Measurements from ENCODE around the gene PHACTR1.
A peak's percentile ranks its signal among the peaks of the same experiment; 100 is the strongest.

DNA sequence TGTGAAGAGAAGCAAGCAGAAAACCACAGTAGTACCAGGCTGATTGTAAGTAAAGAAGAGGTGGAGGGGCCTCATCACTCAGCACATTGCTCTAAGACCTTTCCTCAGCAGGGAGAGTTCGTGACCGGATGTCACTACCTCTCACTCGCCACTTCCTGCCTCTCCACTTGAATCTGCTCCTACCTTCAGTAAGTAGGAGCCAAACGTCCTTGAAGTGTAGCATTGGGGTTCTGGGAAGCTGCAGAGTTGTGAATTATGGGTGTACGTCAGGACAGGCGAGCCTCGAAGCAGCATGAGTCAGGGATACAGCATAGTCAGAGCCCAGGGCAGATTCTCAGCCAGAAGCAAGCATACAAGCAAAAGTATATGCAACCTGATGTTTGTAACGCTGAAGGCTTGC is 224.9 kb downstream of the PHACTR1 start:
- TF ChIP-seq, protein P1, sequence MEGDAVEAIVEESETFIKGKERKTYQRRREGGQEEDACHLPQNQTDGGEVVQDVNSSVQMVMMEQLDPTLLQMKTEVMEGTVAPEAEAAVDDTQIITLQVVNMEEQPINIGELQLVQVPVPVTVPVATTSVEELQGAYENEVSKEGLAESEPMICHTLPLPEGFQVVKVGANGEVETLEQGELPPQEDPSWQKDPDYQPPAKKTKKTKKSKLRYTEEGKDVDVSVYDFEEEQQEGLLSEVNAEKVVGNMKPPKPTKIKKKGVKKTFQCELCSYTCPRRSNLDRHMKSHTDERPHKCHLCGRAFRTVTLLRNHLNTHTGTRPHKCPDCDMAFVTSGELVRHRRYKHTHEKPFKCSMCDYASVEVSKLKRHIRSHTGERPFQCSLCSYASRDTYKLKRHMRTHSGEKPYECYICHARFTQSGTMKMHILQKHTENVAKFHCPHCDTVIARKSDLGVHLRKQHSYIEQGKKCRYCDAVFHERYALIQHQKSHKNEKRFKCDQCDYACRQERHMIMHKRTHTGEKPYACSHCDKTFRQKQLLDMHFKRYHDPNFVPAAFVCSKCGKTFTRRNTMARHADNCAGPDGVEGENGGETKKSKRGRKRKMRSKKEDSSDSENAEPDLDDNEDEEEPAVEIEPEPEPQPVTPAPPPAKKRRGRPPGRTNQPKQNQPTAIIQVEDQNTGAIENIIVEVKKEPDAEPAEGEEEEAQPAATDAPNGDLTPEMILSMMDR (IDR thresholded peaks at IDR 0.05): no peak
- TF ChIP-seq POLR2A (IDR thresholded peaks at IDR 0.05) (no peak), EP300 (IDR thresholded peaks at IDR 0.05; ENCODE audit: low read depth) (no peak), POLR2AphosphoS5 (IDR thresholded peaks at IDR 0.05) (peak in 1 of 3 donors; percentile 17)
